Fibroblast of skin of abdomen (primary cell): ENCODE data around the gene MAGI1.

Experiments
- DNase-seq: peaks from one replicate; pipeline ENCODE4 v3.0.0-alpha.2; 2013

Gene MAGI1

DNA sequence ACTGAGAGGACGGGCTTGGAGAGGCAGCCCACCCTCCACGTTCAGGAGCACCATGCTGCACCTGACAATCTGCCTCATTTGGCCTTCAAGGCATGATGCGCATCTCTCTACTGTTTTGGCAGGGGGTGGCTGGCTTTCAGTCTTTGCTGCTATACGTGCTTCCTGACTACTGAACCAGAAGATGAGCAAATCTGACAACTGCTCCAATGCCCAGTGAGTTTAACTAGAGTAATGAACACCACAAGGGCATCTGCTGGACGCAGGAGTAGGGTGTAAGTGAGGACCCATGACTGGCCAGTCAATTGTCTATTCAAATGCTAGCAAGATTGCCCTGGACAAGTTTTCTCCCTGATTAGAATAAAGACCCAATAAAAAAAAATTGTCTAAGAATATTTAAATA lies 335.7 kb downstream of the MAGI1 start:
- DNase-seq = no peak

DNA sequence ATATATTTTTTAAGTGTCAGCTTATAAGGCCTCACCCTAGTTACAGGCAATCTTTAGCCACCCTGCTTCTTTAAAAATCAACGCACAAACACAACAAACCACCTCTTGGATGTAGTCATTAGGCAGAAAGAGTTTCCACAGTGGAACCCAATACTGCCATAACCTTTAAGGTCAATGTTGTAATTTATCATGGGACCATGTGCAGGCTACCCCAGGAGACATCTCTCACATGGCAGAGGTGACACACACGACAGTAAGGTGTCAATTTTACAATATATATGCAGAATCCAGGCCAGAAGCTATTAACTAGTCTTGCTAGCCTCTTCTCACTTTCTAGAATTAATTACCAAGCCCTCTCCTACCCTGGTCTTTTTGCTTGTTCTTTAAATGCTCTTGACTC lies 336.5 kb downstream of the MAGI1 start:
- no peak for DNase-seq

DNA sequence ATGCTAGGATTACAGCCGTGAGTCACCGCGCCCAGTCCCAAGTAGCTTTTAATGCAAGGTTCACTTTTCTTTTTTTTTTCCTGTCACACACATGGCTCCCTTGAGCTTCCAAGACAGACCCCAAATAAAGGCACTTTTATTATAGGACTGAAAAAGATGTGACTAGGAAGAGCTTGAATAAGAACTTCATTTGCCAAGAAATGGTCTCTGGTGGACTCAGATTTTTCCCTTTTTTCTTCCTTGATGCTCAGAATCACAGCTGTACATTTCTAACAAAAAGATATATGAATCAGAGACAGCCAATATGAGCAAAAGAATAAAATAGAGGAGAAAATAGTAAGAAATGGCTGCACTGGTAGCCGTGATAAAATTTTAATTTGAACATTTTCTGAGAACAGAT lies 337.2 kb downstream of the MAGI1 start:
- no peak for DNase-seq

DNA sequence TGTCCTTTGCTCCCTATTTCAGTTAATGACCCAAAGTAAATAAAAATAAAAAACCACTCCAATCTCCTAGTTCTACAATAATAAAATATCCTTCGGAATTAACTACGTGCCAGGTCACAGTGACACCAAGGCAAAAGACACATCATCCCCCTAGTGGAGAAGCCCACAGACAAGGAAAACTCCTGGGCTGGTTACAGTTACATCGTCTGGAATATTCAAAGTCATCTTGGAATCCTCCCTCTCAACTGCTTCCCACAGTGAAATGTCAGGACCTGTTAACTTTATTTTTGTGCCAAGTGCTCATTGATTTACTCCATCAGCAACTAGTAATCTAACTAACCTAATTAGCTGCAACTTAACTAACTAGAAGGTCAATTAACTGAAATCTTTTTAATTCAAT lies 349.3 kb downstream of the MAGI1 start:
- no peak for DNase-seq

DNA sequence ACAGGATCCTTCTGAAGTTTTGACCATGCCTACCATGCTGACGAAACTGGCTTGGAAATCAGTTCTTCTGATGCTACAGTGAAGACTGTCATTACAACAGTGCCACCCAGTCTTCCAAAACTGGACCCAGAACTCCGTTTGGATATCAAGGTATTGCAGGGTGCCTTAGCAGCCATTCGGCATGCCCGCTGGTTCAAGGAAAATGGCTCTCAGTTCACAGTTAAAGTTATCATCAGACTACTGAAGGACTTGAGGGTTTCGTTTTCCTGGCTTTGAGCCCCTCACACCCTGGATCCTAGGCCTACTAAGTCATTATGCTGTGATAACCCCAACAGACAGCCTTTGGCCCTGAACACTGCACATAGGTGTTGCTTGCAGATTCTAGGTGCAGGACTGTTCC lies 351.0 kb downstream of the MAGI1 start:
- DNase-seq = no peak

DNA sequence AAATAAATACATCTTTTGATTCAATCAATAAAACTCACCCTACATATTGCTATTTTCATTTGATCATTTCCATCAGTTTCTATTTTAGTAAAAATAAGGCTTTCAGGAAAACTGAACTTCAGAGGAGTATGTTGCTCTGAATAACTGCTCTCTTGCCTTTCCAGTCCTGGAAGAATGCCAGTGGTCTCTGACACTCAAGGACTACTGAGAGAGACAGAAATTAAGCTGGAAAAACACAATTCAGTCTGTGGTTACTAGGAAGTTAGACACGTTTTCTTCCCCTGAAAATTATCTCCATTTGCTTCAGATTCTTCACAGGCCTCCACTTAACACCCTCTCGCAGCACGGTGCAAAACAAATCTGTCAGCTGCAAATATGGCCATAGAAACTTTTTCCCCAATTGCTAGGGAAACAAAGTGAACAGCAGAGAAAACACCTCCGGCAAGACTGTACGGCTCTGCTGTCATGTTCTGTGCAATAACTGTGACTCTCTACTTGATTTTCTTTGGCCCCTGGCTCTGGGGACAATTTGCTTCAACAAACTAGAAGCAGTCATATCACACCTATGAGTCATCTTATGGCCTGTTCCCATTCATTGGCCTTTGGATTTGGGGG lies 353.0 kb downstream of the MAGI1 start:
- DNase-seq = peak; percentile 66

DNA sequence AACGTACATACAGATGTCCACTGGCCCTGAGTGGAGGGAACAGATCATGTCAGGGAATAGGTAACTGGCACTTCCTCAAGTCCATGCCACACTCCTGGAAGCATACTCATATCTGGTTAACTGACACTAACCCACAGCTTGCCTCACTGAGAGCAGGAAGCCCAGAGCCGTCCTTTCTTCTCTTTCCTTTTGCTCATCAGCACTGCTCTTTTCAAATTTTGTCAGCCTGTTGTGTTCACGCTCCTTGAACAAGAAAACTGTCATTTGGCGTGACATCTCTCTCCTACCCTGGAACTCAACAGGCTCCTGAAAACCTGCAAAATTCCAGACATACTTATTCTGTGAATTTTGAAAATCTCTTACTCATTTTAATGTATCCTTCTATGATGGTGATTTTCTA lies 360.2 kb downstream of the MAGI1 start:
- no peak for DNase-seq

DNA sequence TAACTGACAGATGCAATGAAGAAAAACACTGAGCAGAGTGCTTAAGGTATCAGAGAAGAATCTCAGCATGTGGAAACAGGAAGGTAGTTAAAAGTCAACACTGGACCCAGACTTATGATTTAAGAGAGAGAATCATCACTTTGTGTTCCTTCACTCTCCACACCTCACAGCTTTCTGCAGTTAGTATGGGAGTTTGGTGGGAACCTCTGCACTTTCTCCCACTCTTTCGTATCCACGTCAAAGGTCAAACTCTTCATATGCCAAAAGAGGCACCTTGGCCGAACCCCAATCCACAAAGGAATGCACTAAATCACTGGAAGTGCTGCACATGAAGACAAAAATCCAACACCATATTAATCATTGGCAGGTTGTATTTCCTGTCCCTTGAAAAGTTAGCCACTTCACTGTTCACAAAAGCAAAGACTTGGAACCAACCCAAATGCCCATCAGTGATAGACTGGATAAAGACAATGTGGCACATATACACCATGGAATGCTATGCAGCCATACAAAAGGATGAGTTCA lies 361.2 kb downstream of the MAGI1 start:
- no peak for DNase-seq

DNA sequence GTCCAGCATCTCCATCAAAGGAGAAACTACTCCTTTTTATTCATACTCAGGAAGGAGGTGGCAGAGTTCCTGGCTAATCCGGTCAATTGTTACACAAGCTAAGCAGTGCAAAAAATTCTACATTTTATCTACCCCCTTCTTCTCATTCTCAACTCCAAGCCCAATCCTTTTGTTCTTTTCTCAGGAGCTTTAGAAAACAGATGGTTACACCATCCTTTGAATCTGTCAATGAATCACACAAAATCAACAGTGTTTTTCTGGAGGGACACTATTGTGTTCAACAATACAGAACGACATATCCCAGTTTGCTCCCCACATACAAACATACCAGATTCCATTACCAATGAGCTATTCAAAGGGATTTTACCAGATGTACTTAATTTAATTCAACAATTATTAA lies 362.1 kb downstream of the MAGI1 start:
- no peak for DNase-seq

DNA sequence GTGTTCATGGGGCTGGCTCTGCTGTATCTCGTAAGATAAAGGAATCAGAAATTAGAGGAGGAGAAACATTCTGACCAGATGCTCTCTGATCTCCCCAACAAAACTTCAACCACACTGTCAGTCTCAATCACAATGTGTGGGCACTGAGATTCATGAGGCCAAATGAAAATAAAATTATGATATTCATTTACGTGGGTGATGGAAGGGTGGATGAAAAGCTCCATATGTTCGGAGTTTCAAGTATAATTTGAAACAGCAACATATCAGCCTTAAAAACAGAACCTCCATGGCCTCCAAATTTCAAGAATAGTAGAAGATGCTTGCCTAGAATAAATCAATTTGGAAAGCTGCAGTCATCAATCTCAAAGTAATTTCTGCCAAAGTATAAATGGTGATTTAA lies 363.7 kb downstream of the MAGI1 start:
- no peak for DNase-seq

DNA sequence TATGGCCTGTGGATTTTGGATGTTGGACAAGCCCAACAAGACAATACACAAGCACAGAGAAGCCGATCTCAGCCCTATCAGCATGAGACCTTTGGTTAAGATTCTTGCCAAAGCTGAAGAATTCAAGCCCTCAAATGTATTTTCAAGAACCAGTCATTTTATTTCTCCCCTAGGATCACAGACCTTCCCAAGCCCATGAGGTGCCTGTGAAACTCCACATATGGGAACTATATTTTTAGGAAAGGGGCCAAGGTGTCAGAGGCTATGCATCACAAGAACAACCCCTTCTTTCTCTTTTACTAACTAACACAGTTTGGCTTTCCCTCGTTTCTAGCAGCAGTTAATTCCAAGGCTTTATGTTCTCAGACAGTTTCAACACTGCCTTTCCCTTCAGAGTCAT lies 364.5 kb downstream of the MAGI1 start:
- DNase-seq = no peak

DNA sequence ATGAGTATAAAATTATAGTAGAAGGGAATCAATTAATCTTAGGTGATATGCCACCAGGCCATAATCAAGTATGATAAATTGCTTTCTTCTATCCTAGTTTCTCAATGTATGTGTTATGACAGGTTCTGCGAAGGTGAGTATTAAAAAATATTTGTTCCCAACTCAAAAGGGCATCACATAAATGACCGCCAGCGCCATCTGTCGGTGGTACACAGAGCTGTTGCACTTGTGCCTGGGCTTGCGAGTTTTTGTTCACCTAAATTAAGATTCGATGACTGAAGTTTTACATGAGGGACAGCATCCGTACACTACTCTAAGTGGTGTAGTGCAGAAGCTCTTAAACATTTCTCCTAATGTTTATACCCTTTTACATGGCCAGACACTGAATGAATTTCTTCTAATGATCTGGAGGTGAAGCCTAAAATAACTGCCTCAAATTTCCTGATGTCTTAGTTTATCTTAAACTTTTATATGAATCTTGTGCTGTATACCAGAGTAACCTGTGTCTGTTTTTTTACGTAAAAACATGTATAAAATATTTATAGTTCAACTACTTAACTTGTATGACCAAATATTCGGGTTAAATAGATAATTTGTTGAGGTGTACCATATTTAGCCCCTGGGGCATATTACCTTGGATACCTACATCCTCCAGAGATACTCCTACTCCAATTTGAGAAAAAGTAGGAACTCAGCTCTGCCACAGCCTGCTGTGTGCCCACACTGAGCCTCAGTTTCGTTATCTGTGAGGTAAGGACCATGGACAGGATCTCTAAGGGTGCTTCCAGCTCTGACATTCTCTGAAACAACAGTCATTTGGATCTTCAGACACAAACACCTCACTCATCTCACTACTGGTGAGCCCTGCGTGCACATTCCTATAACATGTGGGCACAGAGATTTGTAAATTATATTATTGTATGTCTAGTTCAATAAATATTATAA lies 365.6 kb downstream of the MAGI1 start:
- peak; percentile 35 for DNase-seq

DNA sequence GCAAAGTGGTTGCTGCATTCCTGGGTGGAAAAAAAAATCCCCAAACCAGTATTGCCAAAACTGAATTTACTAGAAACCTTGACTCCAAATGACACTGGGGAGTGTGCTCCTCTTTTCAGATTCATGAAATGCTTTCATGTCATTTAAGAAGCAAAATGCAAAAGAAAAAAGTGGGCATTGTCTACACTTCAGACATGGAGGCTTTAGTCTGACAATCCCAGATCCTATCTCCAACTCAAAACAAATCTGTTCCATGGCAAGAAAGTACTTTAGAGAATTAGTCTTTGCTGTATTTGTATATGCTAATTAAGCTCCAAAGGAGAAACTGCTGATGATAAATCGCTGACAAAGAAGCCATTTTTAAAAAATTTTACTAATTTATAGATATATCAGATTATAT lies 366.7 kb downstream of the MAGI1 start:
- no peak for DNase-seq

DNA sequence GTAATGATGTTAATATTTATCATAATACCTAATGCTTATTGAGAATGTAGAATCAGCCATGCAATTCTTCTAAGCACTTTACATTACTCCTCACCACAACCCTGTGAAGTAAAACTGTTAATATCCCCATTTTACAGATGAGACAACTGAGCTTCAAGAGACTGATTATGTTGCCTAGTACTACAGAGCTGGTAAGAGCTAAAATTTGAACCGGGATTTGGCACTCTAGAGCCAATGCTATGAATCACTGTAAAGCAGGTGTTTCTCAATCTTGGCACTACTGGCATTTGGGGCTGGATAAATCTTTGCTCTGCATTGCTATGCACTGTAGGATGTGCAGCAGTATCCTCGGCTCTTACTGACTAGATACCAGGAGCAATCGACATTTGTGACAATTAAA lies 367.7 kb downstream of the MAGI1 start:
- DNase-seq = no peak

DNA sequence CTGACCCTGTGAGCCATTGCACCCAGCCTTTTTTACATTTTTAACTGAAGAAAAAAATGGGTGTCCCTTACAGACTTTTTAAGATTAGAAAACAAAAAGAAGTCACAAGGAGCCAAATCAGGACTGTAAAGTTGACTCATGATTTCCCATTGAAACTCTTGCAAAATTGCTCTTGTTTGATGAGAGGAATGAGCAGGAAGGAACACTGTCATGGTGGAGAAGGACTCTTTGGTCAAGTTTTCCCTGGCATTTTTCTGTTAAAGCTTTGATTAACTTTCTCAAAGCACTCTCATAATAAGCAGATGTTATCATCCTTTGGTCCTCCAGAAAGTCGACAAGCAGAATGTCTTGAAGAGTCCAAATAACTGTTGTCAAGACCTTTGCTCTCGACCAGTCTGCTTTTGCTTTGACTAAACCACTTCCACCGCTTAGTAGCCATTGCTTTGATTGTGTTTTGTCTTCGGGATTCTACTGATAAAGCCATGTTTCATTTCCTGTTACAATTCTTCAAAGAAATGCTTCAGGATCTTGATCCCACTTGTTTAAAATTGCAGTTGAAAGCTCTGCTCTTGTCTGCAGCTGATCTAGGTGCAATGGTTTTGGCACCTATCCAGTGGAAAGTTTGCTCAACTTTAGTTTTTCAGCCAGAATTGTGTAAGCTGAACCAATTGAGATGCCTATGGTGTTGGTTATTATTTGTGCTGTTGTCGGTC lies 369.4 kb downstream of the MAGI1 start:
- DNase-seq = peak; percentile 37

DNA sequence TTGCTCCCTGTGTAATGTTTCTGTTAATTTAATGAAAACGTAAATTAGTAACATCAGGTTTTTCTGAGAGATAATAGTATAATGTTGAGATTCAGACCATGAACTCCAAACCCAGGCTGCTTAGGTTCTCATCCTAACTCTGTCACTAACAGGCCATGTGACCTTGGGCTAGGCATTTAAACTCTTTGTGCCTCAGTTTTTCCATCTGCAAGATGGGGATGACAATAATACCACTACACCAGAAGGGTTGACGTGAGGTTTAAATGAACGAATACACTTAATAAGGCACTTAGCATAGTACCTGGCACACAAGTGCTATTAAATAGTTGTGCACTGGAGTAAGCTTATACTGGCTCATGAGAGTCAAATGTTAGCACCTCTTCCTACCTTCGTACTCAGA lies 370.8 kb downstream of the MAGI1 start:
- DNase-seq = no peak

DNA sequence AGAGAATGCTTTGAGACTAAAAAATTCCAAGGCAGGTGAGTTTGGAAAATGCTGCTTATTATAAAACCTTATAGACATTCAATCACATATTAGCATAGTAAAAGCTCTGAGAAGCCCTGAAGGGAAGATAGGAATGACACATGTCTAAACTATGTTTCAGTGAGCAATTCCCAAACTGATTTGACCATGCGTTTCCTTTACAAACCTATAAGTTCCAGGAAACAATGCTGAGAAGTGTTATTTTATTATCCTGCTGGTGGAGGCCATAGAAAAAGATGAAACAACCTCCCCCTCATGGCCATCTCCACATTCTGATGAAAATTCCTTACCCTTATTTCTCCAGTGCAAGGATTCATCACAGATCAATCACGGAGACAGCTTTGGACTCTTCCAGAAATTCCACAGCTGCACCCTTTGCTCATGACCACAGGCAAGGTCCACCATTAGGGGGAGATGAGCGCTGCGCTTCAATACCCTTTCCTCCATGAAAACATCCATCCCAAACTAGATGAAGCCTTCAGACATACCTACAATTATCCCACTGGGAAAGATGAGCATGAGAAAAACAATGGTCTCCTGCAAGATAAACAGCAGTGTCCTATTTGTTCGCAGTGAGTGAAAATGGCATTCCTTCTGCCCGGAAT lies 372.1 kb downstream of the MAGI1 start:
- peak; percentile 76 for DNase-seq

DNA sequence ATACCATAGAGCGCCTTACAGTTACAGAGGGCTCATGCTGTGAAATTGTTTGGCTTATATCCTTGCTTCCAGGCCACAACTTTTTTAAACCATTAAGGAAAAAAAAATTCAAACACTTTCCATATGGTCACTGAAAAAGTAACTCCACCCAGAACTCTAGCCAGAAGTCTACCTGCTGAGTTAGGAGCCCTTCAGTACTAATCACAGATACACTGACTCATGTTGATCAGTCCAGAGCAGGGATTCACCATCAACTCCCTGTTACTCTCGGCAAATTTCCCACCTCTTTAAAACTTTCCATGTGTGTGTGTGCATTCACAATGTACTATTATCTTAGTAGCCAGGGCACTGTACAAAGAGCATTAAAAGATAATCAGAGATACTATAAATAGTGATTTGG lies 372.8 kb downstream of the MAGI1 start:
- DNase-seq = no peak

DNA sequence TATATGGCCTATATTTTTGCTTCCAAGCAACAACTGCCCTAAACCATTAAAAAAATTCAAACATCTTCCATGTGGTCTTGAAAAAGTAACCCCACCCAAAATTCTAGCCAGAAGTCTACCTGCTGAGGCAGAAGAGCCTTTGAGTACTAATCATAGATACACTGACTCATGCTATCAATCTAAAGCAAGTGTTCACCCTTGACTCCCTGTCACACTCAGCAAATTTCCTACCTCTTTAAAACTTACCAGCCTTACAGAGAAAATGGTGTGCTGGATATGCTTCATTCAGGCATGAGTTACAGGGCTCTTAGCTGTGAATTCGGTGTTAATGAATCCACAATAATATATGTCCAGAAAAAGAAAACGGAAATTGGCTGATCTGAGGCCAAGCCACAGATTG lies 373.8 kb downstream of the MAGI1 start:
- no peak for DNase-seq

DNA sequence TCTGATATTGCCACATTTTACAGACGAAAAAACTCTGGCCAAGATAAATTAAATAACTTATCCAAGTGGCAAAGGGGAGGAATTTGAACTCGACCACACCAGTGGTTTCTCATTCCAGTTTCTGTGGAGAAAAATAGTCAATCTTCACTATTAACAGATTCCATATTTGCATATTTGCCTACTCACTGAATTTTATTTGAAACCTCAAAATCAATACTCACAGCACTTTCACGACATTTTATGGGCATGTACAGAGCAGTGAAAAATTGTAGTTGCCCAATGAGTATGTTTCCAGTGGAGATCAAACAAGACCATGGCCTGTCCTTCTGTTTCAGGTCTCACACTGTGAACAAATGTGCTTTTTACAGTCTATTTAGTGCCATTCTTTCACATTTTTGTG lies 374.3 kb downstream of the MAGI1 start:
- peak; percentile 48 for DNase-seq

DNA sequence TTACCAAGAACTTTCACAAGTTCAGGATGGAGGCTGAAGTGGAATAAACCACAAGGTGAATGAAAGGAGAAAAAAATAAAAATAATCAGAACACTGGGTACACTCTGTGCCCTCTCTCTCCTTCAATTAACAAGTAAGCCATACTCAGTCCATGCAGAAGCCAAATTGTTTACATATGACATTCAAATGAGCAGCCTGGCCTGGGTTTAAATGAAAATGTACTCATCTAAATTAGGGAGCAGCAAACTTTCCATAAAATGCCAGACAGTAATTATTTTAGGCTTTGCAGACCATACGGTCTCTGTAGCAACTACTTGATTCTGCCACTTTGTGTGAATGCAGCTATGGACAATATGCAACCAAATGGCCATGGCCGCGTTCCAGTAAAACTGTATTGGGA lies 376.6 kb downstream of the MAGI1 start:
- no peak for DNase-seq

DNA sequence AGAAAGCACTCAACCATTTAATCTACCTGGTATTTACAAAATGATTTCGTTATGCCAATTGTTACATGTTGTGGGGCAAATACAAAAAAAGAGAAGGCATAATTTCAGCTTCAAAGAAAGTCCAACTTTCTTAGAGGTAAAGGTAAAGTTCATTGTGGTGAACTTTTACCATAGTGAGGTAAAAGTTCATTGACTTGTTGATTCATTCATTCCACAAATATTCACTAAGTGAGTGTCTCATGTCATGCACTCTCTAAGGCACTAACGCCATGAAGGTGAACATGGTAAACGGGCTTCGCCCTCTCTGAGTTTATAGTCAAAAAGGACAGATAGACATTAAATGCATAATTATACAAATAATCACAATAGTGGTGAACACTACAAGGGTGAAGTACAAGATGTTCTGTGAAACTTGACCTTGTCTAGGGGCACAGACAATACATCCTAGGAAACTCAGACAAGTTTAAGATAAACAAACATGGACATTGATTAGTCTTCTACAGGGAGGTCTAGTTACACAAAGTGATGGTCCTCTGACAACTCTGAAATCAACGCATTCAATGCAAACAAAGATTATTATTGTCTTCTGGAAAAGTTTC lies 378.6 kb downstream of the MAGI1 start:
- DNase-seq = no peak
